GM19193 (cell line): ENCODE measurements around the gene CCNA1.

Experiments
- POLR2A ChIP-seq: IDR thresholded peaks from 4 replicates; pipeline ENCODE4 v1.6.1; 2011; ENCODE audit not compliant: insufficient read depth, insufficient read length; ENCODE audit errors: extremely low read depth

Gene CCNA1

GRCh38 chr13:36438594-36439483 lies 6.5 kb downstream of the CCNA1 start:
- no peak for TF ChIP-seq POLR2A

DNA sequence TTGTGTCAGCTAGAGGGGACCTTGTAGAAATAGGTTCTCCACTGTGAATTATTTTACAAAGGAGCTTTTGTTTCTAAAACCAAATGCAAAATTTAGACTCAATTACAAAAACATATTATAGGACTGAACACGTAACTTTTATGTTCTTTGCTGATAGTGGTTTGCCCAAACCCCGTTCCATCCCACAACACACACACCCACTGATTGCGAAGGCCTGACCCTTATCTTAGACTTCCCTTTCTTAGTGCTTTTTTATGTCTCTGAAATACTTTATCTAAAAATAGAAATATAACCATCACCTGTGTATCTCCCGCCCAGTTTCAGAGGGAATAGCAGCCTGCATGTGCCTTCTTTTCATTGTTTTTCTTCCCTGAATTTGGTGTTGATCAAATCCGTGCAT lies 13.0 kb downstream of the CCNA1 start:
- no peak for TF ChIP-seq POLR2A

DNA sequence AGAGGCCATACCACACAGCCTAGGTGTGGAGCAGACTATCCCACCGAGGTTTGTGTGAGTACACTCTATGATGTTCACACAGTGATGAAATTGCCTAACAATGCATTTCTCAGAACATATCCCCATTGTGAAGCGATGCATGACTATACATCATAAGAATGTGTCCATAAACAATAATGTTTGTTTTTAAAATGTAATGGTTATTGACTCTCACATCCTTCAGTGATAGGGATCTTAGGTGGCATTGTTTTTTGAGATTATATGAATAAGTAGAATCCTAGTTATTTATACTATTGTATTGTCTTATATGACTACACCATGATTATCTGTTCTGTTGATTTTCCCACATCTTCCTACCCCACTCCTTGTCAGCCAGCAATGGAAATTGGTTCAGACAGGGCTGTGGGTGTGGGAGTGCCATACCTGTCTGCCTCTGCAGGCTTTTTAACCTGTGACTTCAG lies 13.6 kb downstream of the CCNA1 start:
- no peak for TF ChIP-seq POLR2A

- TF ChIP-seq POLR2A, result no peak
Measured at GRCh38 chr13:36447501-36447900, 15.2 kb downstream of the CCNA1 start.

DNA sequence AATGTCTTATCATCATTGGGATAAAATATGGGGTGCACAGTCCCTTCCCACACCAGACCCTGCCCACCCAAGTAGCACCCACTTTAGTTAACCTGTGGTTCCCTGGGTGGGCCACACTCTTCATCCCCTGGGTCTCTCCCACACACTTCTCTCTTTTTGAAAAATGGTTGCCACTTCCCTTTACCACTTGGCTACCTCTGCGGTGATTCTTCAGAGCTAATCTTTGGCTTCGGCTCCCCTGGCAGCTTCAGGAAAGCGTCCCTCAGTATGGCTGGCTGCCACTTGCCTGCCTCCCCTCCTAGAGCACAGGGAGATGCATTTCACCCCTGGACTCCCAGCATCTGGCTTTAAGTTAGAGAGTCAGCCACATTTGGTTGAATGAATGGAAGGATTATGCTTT lies 18.2 kb downstream of the CCNA1 start:
- no peak for TF ChIP-seq POLR2A

DNA sequence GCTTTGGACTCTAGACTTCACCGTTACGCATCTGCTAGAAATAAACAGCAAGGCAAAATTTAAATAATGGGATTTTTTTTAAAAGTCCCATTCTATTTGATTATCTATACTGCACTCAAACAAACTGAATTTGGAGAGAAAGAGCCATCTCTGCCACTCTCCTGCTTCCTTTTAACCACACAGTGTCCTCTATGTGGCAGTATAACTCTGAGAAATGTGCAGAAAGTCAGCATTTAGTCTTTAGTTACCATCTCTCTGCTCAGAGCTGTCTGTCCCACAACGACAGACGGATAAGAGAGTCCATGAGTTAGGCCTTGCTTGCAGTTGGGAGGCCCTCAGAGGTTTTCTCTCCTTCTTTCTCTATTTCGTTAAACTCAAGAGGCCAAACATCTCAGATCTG lies 21.2 kb downstream of the CCNA1 start:
- no peak for TF ChIP-seq POLR2A

DNA sequence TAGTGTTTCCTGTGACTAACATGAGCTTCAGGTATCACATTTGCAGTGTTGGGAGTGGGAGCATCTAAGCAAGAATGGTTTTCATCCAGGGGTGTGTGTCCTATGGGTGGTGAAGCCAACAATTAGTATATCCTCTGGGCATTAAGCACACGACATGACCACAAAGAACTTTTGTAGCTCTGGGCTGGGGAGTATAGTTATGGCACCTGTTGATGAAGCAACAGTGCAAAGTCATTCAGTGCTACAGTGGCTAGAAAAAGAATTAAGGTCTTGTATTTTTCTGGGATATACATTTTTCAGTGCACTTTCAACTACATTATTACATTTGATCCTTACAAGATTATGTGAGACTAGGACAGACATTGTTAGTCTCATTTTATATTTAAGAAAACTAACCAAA lies 21.8 kb downstream of the CCNA1 start:
- no peak for TF ChIP-seq POLR2A

DNA sequence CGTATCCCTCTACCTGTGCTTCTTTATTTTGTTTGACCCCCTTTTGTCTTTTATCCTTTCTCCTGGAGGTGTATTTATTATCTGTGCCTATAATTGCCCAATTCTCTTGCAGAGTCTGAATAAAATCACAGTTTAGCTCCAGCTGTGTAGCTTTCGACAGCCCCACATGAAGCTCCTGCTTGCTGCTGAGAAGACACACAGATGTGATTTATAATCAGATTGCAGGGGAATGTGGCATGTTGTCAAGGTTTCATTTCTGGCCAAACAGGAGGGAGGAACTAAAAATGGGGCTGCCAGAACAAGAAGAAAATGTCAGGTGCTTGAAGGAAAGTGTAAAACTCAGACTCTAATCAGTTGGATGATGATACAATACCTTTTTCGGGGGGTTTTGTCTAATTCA lies 22.7 kb downstream of the CCNA1 start:
- TF ChIP-seq POLR2A, result no peak

DNA sequence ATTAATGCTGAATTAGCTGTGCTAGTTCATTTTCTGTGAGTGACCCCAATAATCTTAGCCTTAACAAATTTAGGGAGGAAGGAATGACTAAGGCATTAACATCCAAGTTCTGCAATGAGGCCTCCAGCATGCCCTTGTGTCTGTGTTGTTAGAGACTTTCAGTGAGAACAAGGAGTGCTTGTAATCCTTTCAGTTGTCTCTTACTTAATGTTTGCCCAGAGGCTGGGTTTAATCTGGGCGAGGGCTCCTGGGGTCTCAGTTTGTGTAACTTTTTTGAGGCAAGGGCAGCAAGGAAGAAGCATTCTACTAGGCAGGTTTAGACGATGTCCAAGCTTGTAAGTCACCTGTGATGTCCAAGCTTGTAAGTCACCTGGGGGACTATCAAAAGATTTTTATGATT lies 24.3 kb downstream of the CCNA1 start:
- TF ChIP-seq POLR2A, result no peak

DNA sequence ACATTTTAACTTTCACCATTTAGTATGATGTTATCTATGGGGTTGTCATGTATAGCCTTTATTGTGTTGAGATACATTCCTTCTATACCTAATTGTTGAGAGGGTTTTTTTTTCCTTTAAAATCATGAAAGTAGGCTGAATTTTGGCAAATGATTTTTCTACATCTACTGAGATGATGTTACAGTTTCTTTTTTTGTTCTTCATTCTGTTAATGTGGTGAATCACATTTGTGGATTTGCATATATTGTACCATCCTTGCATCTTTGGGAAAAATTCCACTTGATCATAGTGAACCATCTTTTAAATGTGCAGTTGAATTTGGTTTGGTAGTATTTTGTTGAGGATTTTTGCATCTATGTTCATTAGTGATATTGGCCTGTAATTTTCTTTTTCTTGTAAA lies 29.2 kb downstream of the CCNA1 start:
- no peak for TF ChIP-seq POLR2A

GRCh38 chr13:36475468-36475867 lies 43.2 kb downstream of the CCNA1 start:
- no peak for TF ChIP-seq POLR2A

- TF ChIP-seq POLR2A, result no peak
Measured at GRCh38 chr13:36476661-36477060, 44.4 kb downstream of the CCNA1 start.

- no peak for TF ChIP-seq POLR2A
Measured at GRCh38 chr13:36480726-36481427, 48.6 kb downstream of the CCNA1 start.

- no peak for TF ChIP-seq POLR2A
Measured at GRCh38 chr13:36490055-36490454, 57.8 kb downstream of the CCNA1 start.
